ENCODE data around the gene THAP10.
"Not testable (repeated sequence)": the region's sequence is repeated elsewhere in the genome, so short reads cannot be mapped to it uniquely, and the experiment has no call there.

The THAP10 gene

GRCh38 chr15:70892002-70892911 lies at the start of gene THAP10, which contains the start of gene LRRC49:
TSS of gene THAP10 (minus strand) at chr15:70892433. CDS start at chr15:70892272, 161 bp downstream.
TSS of gene LRRC49 (plus strand) at chr15:70892826. CDS start at chr15:70892895, 69 bp downstream.
- DNase-seq (ENCODE audit: low read depth), result peak; percentile 7

DNA sequence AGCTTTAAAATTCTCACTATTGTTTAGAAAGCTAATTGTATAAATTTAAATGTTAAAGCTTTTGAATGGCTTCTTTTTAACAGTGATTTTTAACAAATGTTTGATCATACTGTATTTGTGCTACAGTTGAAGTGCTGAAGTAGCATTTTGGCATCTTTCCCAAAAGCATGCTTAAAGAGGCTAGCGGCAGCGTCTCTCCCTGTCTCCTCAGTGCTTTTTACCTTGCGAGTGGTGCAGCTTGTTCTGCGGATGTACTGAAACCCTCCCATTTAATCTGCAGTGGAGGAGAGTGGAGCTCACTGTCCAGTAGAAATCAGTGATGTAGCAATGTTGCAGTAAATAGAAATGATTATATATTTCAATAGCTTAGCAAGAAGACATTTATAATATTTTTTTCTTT lies 44.1 kb upstream of the THAP10 start:
- no peak for DNase-seq (ENCODE audit: low read depth)

GRCh38 chr15:70935631-70936030 lies 43.4 kb upstream of the THAP10 start:
- no peak for DNase-seq (ENCODE audit: low read depth)

GRCh38 chr15:70933411-70933810 lies 41.2 kb upstream of the THAP10 start:
- DNase-seq (ENCODE audit: low read depth), result no peak

DNA sequence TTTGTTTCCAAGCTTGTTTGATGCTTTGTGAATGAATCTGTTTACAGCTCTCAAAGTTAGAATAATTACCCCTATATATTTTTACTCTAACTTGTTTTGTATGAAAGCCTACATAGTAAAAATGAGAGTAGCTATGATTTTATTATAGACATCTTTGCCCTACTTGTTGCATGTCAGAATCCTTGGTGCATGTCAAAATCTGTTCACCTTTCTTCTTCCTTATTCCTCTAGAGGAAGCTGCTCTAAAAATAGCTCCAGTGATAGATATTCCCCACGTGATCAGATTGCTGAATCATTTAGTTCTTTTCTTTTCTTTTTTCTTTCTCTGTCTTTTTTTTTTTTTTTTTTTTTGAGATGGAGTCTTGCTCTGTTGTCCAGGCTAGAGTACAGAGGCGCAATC lies 40.2 kb upstream of the THAP10 start:
- DNase-seq (ENCODE audit: low read depth), result no peak

- no peak for DNase-seq (ENCODE audit: low read depth)
Observed at GRCh38 chr15:70931821-70932220, 39.6 kb upstream of the THAP10 start.

GRCh38 chr15:70926914-70927313 lies 34.7 kb upstream of the THAP10 start:
- DNase-seq (ENCODE audit: low read depth), result not testable (repeated sequence)

DNA sequence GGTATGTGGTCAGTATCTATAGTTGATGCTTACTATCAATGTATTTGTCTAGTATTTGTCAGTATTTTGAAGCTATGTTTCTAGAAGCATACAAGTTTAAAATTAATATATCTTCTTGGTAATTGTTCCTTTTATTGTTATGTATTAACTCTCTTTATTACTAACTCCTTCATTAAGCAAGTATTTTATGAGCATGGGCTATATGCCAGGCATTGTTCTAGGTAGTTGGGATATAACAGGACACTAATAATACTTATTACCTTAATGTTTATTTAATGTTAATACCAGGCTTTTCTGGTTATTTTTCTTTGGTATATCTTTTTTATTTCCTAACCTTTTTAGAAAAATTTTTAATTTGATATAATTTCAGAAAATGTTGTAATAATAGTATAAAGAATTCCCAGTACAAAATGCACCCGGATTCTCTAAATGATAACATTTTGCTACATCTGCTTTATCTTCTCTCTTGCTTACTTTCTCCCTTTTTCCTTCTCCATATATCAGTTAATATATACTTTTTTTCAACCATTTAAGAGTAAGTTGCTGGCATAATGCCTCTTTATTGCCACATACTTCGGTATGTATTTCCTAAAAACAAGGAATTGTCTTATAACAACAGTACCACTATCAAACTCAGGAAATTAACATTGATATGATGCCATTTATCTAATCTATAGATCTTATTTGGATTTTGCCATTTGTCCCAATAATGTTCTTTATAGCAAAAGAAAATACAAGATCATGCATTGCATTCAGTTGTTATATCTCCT lies 31.3 kb upstream of the THAP10 start:
- DNase-seq (ENCODE audit: low read depth), result no peak

- DNase-seq (ENCODE audit: low read depth), result no peak
Observed at GRCh38 chr15:70922119-70922518, 29.9 kb upstream of the THAP10 start.

GRCh38 chr15:70920981-70921696 lies 28.9 kb upstream of the THAP10 start:
- no peak for DNase-seq (ENCODE audit: low read depth)

DNA sequence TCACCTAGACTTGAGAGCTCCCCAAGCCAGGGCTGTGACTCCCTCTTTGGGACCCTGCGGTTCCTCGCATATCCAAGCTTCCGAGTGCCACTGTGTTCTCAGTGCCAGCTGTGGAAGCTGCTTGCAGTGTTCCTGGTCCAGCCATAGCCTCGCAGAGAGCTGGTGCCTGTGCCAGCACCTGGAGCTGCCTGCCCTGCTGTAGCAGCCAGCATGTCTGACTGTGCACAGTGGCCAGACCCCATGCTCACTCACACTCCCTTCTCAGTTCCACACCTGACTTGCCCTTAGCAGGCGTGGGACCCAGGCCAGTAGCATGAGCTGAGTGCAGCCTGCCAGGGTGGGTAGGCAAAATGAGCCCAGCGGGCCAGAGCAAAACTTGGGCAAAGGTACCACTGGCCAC lies 25.7 kb upstream of the THAP10 start:
- DNase-seq (ENCODE audit: low read depth), result no peak

GRCh38 chr15:70916531-70916930 lies 24.3 kb upstream of the THAP10 start:
- no peak for DNase-seq (ENCODE audit: low read depth)

DNA sequence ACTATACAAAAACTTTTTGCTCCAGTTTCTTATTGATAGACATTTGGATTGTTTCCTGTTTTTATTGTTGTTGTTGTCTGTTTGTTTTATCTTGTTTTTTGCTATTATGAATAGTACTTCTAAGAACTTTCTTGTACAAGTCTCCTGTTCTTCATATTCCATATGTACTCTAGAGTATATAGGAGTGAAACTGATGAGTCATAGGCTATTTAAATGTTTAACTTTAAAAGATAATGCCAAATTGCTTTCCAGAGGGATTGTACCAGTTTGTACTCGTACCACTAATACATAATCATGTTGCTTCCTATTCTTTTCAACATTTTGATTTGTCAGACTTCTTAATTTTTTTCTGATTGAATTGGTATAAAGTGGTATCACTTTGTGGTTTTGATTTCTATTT lies 20.0 kb upstream of the THAP10 start:
- DNase-seq (ENCODE audit: low read depth), result no peak

- DNase-seq (ENCODE audit: low read depth), result no peak
Observed at GRCh38 chr15:70910958-70911357, 18.7 kb upstream of the THAP10 start.

GRCh38 chr15:70907784-70908471 lies 15.7 kb upstream of the THAP10 start:
- no peak for DNase-seq (ENCODE audit: low read depth)

GRCh38 chr15:70906842-70907241 lies 14.6 kb upstream of the THAP10 start:
- DNase-seq (ENCODE audit: low read depth), result no peak

- no peak for DNase-seq (ENCODE audit: low read depth)
Observed at GRCh38 chr15:70902107-70902506, 9.9 kb upstream of the THAP10 start.

GRCh38 chr15:70892912-70893560 lies 803 bp upstream of the THAP10 start:
- no peak for DNase-seq (ENCODE audit: low read depth)

GRCh38 chr15:70882361-70882760 lies 9.9 kb downstream of the THAP10 start:
- no peak for DNase-seq (ENCODE audit: low read depth)

- no peak for DNase-seq (ENCODE audit: low read depth)
Observed at GRCh38 chr15:70880781-70881180, 11.5 kb downstream of the THAP10 start.

- DNase-seq (ENCODE audit: low read depth), result no peak
Observed at GRCh38 chr15:70879401-70879800, 12.8 kb downstream of the THAP10 start.
